ENCODE results near the gene FCRL3. TPM values are rescaled to one million over a fixed set of nuclear protein-coding genes. Genes with fewer than 3 reads are reported as not detected.

FCRL3 gene
- total RNA-seq, 4 donors from 2014 or later, result not detected

DNA sequence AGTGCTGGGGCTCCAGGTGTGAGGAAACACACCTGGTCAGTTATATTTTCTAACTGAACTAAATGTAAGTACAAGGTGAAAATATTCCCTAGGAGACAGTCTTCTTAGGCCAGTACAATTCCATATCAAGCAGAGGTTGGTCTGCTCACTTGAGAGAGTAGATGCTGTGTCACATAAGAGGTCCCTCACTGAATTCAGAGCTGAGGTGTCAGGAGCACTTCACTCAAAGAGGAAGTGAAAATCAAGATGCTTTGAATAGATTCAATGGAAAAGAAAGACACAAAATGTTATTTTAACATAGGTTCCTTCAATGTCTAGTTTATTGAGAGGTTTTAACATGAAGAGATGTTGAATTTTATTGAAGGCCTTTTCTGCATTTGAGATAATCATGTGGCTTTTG is 4.3 kb upstream of the FCRL3 start:
- TF ChIP-seq CTCF (IDR thresholded peaks at IDR 0.05) (no peak), POLR2A (IDR thresholded peaks at IDR 0.05) (no peak)
- intact Hi-C loops (cut with DNase I; ENCODE audit: low total_unique reads), result no loop called here
- H3K4me3 ChIP-seq (ENCODE audit: low read depth, poor library complexity, severe bottlenecking), result no peak overlapping the region
- no peak for DNase-seq (ENCODE audit: low spot score in 2 of 2)

DNA sequence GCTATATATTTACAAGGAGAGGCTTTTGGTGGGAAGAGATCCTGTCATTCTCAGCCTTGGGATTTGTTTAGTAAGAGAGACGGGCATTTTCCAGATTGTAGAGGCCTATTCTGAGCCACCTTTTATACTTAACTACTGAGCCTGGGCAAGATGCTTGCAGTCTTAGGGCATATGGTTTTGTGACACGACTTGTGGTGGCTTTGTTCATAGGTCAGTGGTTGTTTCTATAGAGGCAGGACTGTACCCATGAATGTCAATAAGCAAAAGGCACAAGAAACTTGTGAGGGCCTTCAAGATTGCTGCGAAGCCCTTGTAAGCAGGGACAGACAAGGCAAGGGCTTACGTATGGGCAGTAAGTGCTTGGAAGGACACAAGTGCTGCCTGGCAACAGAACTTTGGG is 3.4 kb upstream of the FCRL3 start:
- DNase-seq (ENCODE audit: low spot score in 2 of 2), result no peak
- intact Hi-C loops (cut with DNase I; ENCODE audit: low total_unique reads), result no loop called here
- no peak for TF ChIP-seq CTCF (IDR thresholded peaks at IDR 0.05)
- no peak for TF ChIP-seq POLR2A (IDR thresholded peaks at IDR 0.05)
- 79 to 80% methylated on average over 4 of the region's 4 CpGs for WGBS, 2 donors
- no peak overlapping the region for H3K4me3 ChIP-seq (ENCODE audit: low read depth, poor library complexity, severe bottlenecking)

- H3K4me3 ChIP-seq (ENCODE audit: low read depth, poor library complexity, severe bottlenecking), result no peak overlapping the region
- intact Hi-C loops (cut with DNase I; ENCODE audit: low total_unique reads), result no loop called here
- DNase-seq (ENCODE audit: low spot score in 2 of 2), result no peak
- TF ChIP-seq POLR2A (IDR thresholded peaks at IDR 0.05), result no peak
- TF ChIP-seq CTCF (IDR thresholded peaks at IDR 0.05), result no peak
- WGBS, 2 donors, result 78 to 87% methylated on average over 5 of the region's 5 CpGs
Observed at GRCh38 chr1:157702308-157702825, 1.8 kb upstream of the FCRL3 start.

- intact Hi-C loops (cut with DNase I; ENCODE audit: low total_unique reads), result no loop called here
- no peak overlapping the region for H3K4me3 ChIP-seq (ENCODE audit: low read depth, poor library complexity, severe bottlenecking)
- no peak for DNase-seq (ENCODE audit: low spot score in 2 of 2)
- 70 to 76% methylated on average over 5 of the region's 5 CpGs for WGBS, 2 donors
- TF ChIP-seq POLR2A (IDR thresholded peaks at IDR 0.05), result no peak
- no peak for TF ChIP-seq CTCF (IDR thresholded peaks at IDR 0.05)
Observed at GRCh38 chr1:157700305-157700704, 264 bp downstream of the FCRL3 start.

GRCh38 chr1:157697781-157698569 is 2.6 kb downstream of the FCRL3 start:
- H3K4me3 ChIP-seq (ENCODE audit: low read depth, poor library complexity, severe bottlenecking), result no peak overlapping the region
- no peak for DNase-seq (ENCODE audit: low spot score in 2 of 2)
- TF ChIP-seq CTCF (IDR thresholded peaks at IDR 0.05) (no peak), POLR2A (IDR thresholded peaks at IDR 0.05) (no peak)
- intact Hi-C loops (cut with DNase I; ENCODE audit: low total_unique reads), result no loop called here
- WGBS, 2 donors, result 53 to 66% methylated on average over 4 of the region's 4 CpGs

Data from lower leg skin (tissue), 4 donors.